H9 (cell line): ENCODE measurements around the gene BAIAP2L1. TPM values are rescaled to one million over a fixed set of nuclear protein-coding genes. Genes with fewer than 3 reads are reported as not detected.

Experiments used
- DNase-seq: peaks from one replicate; pipeline ENCODE4 v3.0.0-alpha.2; 2017
- H2AFZ ChIP-seq: one replicate; pipeline ENCODE4 v1.6.1; 2013; ENCODE audit warnings: mild to moderate bottlenecking, low read length, control low read depth, moderate library complexity
- H2AK5ac ChIP-seq: 2 replicates; pipeline ENCODE4 v1.6.1; 2013; ENCODE audit warnings: low read length, control low read depth, mixed read lengths; ENCODE audit not compliant: insufficient read length
- H2BK120ac ChIP-seq: one replicate; pipeline ENCODE4 v1.6.1; 2013; ENCODE audit warnings: low read depth, mild to moderate bottlenecking, low read length, control low read depth, inconsistent platforms; ENCODE audit not compliant: poor library complexity, severe bottlenecking
- H2BK12ac ChIP-seq: 2 replicates; pipeline ENCODE4 v1.6.1; 2013; ENCODE audit warnings: low read length, control low read depth, mixed read lengths, low read depth; ENCODE audit not compliant: insufficient read length
- H2BK15ac ChIP-seq: 2 replicates; pipeline ENCODE4 v1.6.1; 2013; ENCODE audit warnings: low read depth, low read length, control low read depth
- H2BK20ac ChIP-seq: one replicate; pipeline ENCODE4 v1.6.1; 2013; ENCODE audit warnings: low read depth, mild to moderate bottlenecking, low read length, control low read depth, inconsistent platforms; ENCODE audit not compliant: poor library complexity, severe bottlenecking
- H2BK5ac ChIP-seq: 2 replicates; pipeline ENCODE4 v1.6.1; 2013; ENCODE audit warnings: low read length, control low read depth, mixed read lengths; ENCODE audit not compliant: insufficient read length
- H3K14ac ChIP-seq: 2 replicates; pipeline ENCODE4 v1.6.1; 2013; ENCODE audit warnings: low read length, control low read depth; ENCODE audit not compliant: insufficient read depth
- H3K18ac ChIP-seq: 2 replicates; pipeline ENCODE4 v1.6.1; 2013; ENCODE audit warnings: low read depth, mild to moderate bottlenecking, mixed read lengths, low read length, control low read depth; ENCODE audit not compliant: insufficient read length
- H3K23ac ChIP-seq: 2 replicates; pipeline ENCODE4 v1.6.1; 2013; ENCODE audit warnings: low read length, control low read depth, mixed read lengths, low read depth; ENCODE audit not compliant: insufficient read length
- H3K23me2 ChIP-seq: 2 replicates; pipeline ENCODE4 v1.6.1; 2013; ENCODE audit warnings: low read depth, mild to moderate bottlenecking, mixed read lengths, low read length, control low read depth; ENCODE audit not compliant: insufficient read length, poor library complexity, severe bottlenecking
- H3K27ac ChIP-seq: 2 replicates; pipeline ENCODE4 v1.5.1; 2013; ENCODE audit warnings: low read length, control low read depth, mixed read lengths, low read depth; ENCODE audit not compliant: insufficient read length
- H3K27me3 ChIP-seq: 2 replicates; pipeline ENCODE4 v1.6.1; 2013; ENCODE audit warnings: low read length, control low read depth, inconsistent platforms; ENCODE audit not compliant: insufficient read depth
- H3K4ac ChIP-seq: 2 replicates; pipeline ENCODE4 v1.6.1; 2013; ENCODE audit warnings: low read depth, mild to moderate bottlenecking, control low read depth, inconsistent platforms, low read length, moderate library complexity
- H3K4me1 ChIP-seq: 2 replicates; pipeline ENCODE4 v1.6.1; 2013; ENCODE audit warnings: low read length, control low read depth, inconsistent platforms; ENCODE audit not compliant: insufficient read depth
- H3K4me2 ChIP-seq: 2 replicates; pipeline ENCODE4 v1.6.1; 2013; ENCODE audit warnings: low read length, control low read depth, mixed read lengths; ENCODE audit not compliant: insufficient read length, insufficient read depth
- H3K56ac ChIP-seq: 2 replicates; pipeline ENCODE4 v1.6.1; 2013; ENCODE audit warnings: low read depth, mild to moderate bottlenecking, mixed read lengths, low read length, control low read depth; ENCODE audit not compliant: insufficient read length
- H3K79me1 ChIP-seq: 2 replicates; pipeline ENCODE4 v1.6.1; 2013; ENCODE audit warnings: low read depth, mild to moderate bottlenecking, moderate library complexity, low read length, control low read depth, inconsistent platforms; ENCODE audit not compliant: insufficient read depth, poor library complexity, severe bottlenecking
- H3K79me2 ChIP-seq: 2 replicates; pipeline ENCODE4 v1.6.1; 2013; ENCODE audit warnings: low read length, control low read depth, inconsistent platforms; ENCODE audit not compliant: insufficient read depth
- H3K9ac ChIP-seq: 2 replicates; pipeline ENCODE4 v1.6.1; 2013; ENCODE audit warnings: low read length, control low read depth, mixed read lengths; ENCODE audit not compliant: insufficient read length; ENCODE audit errors: extremely low read depth
- H3K9me3 ChIP-seq: one replicate; pipeline ENCODE4 v1.6.1; 2013; ENCODE audit warnings: low read depth, low read length, inconsistent platforms; ENCODE audit not compliant: control insufficient read depth
- H3T11ph ChIP-seq: one replicate; pipeline ENCODE4 v1.6.1; 2013; ENCODE audit warnings: mild to moderate bottlenecking, low read length, control low read depth, inconsistent platforms
- H4K20me1 ChIP-seq: one replicate; pipeline ENCODE4 v1.6.1; 2013; ENCODE audit not compliant: control insufficient read depth, insufficient read length, insufficient read depth
- H4K5ac ChIP-seq: 2 replicates; pipeline ENCODE4 v1.6.1; 2013; ENCODE audit warnings: low read depth, mild to moderate bottlenecking, mixed read lengths, low read length, control low read depth; ENCODE audit not compliant: insufficient read length
- H4K8ac ChIP-seq: replicated peaks from 2 replicates; pipeline ENCODE4 v1.6.1; 2013; ENCODE audit warnings: low read length, control low read depth, mixed read lengths, low read depth; ENCODE audit not compliant: insufficient read length
- H4K91ac ChIP-seq: 2 replicates; pipeline ENCODE4 v1.6.1; 2013; ENCODE audit warnings: low read depth, mild to moderate bottlenecking, moderate library complexity, mixed read lengths, low read length, control low read depth; ENCODE audit not compliant: insufficient read length
- H3K27ac Mint-ChIP-seq, 3 experiments: 2 replicates in 2 of 3; 3 replicates in 1 of 3; pipeline ENCODE4 v1.8.0; 2020 to 2021; ENCODE audit warnings: mixed read lengths in 3 of 3, mild to moderate bottlenecking in 1 of 3, moderate library complexity in 1 of 3
- H3K27me3 Mint-ChIP-seq: 2 replicates; pipeline ENCODE4 v1.8.0; 2021; ENCODE audit warnings: low read depth, mild to moderate bottlenecking, moderate library complexity, mixed read lengths
- H3K36me3 Mint-ChIP-seq, 3 experiments: 2 replicates in 2 of 3; 3 replicates in 1 of 3; pipeline ENCODE4 v1.8.0; 2020 to 2021; ENCODE audit warnings: low read depth in 3 of 3, mixed read lengths in 3 of 3; ENCODE audit not compliant: insufficient read depth in 1 of 3
- H3K4me1 Mint-ChIP-seq, 2 experiments: 2 replicates each; pipeline ENCODE4 v1.8.0; 2020; ENCODE audit warnings: mixed read lengths in 2 of 2
- H3K4me3 Mint-ChIP-seq, 2 experiments: 2 replicates in 1 of 2; 3 replicates in 1 of 2; pipeline ENCODE4 v1.8.0; 2020 to 2021; ENCODE audit warnings: mild to moderate bottlenecking in 2 of 2, mixed read lengths in 2 of 2, moderate library complexity in 1 of 2
- H3K9me3 Mint-ChIP-seq, 2 experiments: 2 replicates in 1 of 2; 3 replicates in 1 of 2; pipeline ENCODE4 v1.8.0; 2020; ENCODE audit warnings: mild to moderate bottlenecking in 2 of 2, mixed read lengths in 2 of 2, moderate library complexity in 1 of 2
- CTCF ChIP-seq: fragments of 200-600 bp; sonication (generic); conservative IDR thresholded peaks from 3 replicates; pipeline ENCODE4 v1.8.0; 2021; ENCODE audit warnings: antibody characterized with exemption, mild to moderate bottlenecking
- WGBS: extraction: QIAGEN DNeasy Blood & Tissue Kit; methylation state at CpG from one replicate; pipeline ENCODE4 v1.1.7; 2013; ENCODE audit warnings: missing lambda C conversion rate, low lambda C conversion rate, mixed read lengths; ENCODE audit not compliant: insufficient read length; ENCODE audit errors: extremely low coverage; 5-methylcytosine and 5-hydroxymethylcytosine counted together
- total RNA-seq: library from RNA; stranded (reverse); gene quantifications from 2 replicates; pipeline ENCODE4 v1.2.1, GENCODE V29; 2021

The BAIAP2L1 gene
- total RNA-seq, 1 experiment from 2014 or later: 25.9 TPM

- H2BK120ac ChIP-seq: no peak overlapping the region
- H4K8ac ChIP-seq: no peak overlapping the region
- no peak overlapping the region for H2BK12ac ChIP-seq
- H3K79me2 ChIP-seq: 0 out of 2 replicates have a peak, but pooled peaks cover 1% of the 10 kb centered on the region
- H3K4me1 ChIP-seq: no peaks in the 10 kb centered on the region
- Mint-ChIP-seq H3K9me3 (peaks cover 17 to 19% of the 10 kb centered on the region in 2 experiments), H3K4me3 (no peak overlapping the region), H3K27ac (peak overlapping the region; percentile 36 to 89 (median 84); a peak in 6 of 7 replicates), H3K4me1 (peaks cover 14 to 18% of the 10 kb centered on the region in 2 experiments), H3K36me3 (peaks cover 19 to 32% (median 21%) of the 10 kb centered on the region in 3 experiments), H3K27me3 (no peaks in the 10 kb centered on the region; the same call in 1 of the 2 replicates)
- no peaks in the 10 kb centered on the region for H3K27me3 ChIP-seq
- H3K56ac ChIP-seq: no peak overlapping the region
- H3K4ac ChIP-seq: no peak overlapping the region
- no peak overlapping the region for H4K91ac ChIP-seq
- no peak overlapping the region for H2BK20ac ChIP-seq
- H4K20me1 ChIP-seq: no peaks in the 10 kb centered on the region
- no peak for TF ChIP-seq CTCF
- no peak overlapping the region for H3K9ac ChIP-seq
- no peak for DNase-seq
- H2AK5ac ChIP-seq: no peak overlapping the region
- no peak overlapping the region for H3T11ph ChIP-seq
- no CpG with 5 or more reads among the region's 14 CpGs for WGBS
- H3K27ac ChIP-seq: no peak overlapping the region
- no peaks in the 10 kb centered on the region for H3K23me2 ChIP-seq
- no peak overlapping the region for H4K5ac ChIP-seq
- H3K18ac ChIP-seq: no peak overlapping the region
- no peak overlapping the region for H2BK15ac ChIP-seq
- no peak overlapping the region for H3K14ac ChIP-seq
- H3K9me3 ChIP-seq: no peaks in the 10 kb centered on the region
- H3K79me1 ChIP-seq: no peaks in the 10 kb centered on the region
- no peak overlapping the region for H2AFZ ChIP-seq
- no peak overlapping the region for H2BK5ac ChIP-seq
- no peak overlapping the region for H3K23ac ChIP-seq
- H3K4me2 ChIP-seq: no peak overlapping the region
These were observed 71.6 kb downstream of the BAIAP2L1 start for GRCh38 chr7:98329100-98329790.
